Heart left ventricle (tissue), 16 donors: ENCODE data around the gene ARHGAP15. TPM values are rescaled to one million over a fixed set of nuclear protein-coding genes. Genes with fewer than 3 reads are reported as not detected.

ENCODE experiments used
- ATAC-seq, 4 donors: fragments of 200-7000 bp; cut with Tn5 transposase; one replicate each; pipeline ENCODE4 v1.9.1; 2020 to 2022; ENCODE audit warnings: moderate library complexity in 4 of 4, mild to moderate bottlenecking in 3 of 4, moderate number of reproducible peaks in 1 of 4
- DNase-seq, 5 donors: peaks; one replicate each; pipeline ENCODE4 v3.0.0-alpha.2; 2020
- H3K27ac ChIP-seq, 12 donors: fragments of 200-600 bp; sonication (generic) in 4 of 12; one replicate each; pipeline versions ENCODE4 v1.5.0 to v1.8.0; 2016 to 2022; ENCODE audit warnings: mild to moderate bottlenecking in 2 of 12
- H3K27me3 ChIP-seq, 9 donors: fragments of 200-600 bp; sonication (generic) in 2 of 9; one replicate each; pipeline versions ENCODE4 v1.5.1 to v1.8.0; 2016 to 2022; ENCODE audit warnings: mild to moderate bottlenecking in 3 of 9
- H3K36me3 ChIP-seq, 9 donors: fragments of 200-600 bp; sonication (generic) in 2 of 9; one replicate each; pipeline versions ENCODE4 v1.5.0 to v1.8.0; 2018 to 2022; ENCODE audit warnings: mild to moderate bottlenecking in 2 of 9
- H3K4me1 ChIP-seq, 12 donors: fragments of 200-600 bp; sonication (generic) in 4 of 12; one replicate each; pipeline versions ENCODE4 v1.5.0 to v1.8.0; 2016 to 2022; ENCODE audit warnings: mild to moderate bottlenecking in 3 of 12
- H3K4me3 ChIP-seq, 12 donors: fragments of 200-600 bp; sonication (generic) in 4 of 12; one replicate each; pipeline versions ENCODE4 v1.5.0 to v1.8.0; 2017 to 2022; ENCODE audit warnings: mild to moderate bottlenecking in 9 of 12, moderate library complexity in 4 of 12
- H3K9me3 ChIP-seq, 12 donors: fragments of 200-600 bp; sonication (generic) in 4 of 12; one replicate each; pipeline versions ENCODE4 v1.5.0 to v1.8.0; 2016 to 2022; ENCODE audit warnings: mild to moderate bottlenecking in 1 of 12
- POLR2A ChIP-seq, 2 donors: fragments of 450-650 bp; IDR thresholded peaks; one replicate each; pipeline ENCODE4 v1.6.1; 2017; ENCODE audit warnings: antibody characterized with exemption in 2 of 2, mild to moderate bottlenecking in 2 of 2, moderate library complexity in 2 of 2
- WGBS, 4 donors: extraction: QIAGEN DNeasy Blood & Tissue Kit in 2 of 4; methylation state at CpG; one replicate each; pipeline versions ENCODE4 v1.1.5 to v1.1.7; 2013 to 2018; 5-methylcytosine and 5-hydroxymethylcytosine counted together
- intact Hi-C, 10 donors: fragments of 100-400 bp; cut with DNase I; formaldehyde crosslinking; loops; one replicate each; pipeline versions ENCODE4 v1.11.1 to v1.14.2; 2022
- polyA plus RNA-seq, 2 donors: library from polyadenylated mRNA; stranded (reverse); fragments of 200-250 nt; gene quantifications; one replicate each; pipeline ENCODE4 v1.2.3, GENCODE V29; 2013
- total RNA-seq, 9 donors: library from RNA; depleted of rRNA in 2 of 9; stranded (reverse); fragments of >200 nt in 2 of 9; fragmentation: NEBNext Ultra II Directional in 3 of 9; extraction: Animal tissue kit (Norgen Biotek cat#: 25700) in 3 of 9; gene quantifications; one replicate each; pipeline versions ENCODE4 v1.1.0 to v1.2.4, GENCODE V29; 2016 to 2023
- TF ChIP-seq, protein P1 (sequence below), 12 donors: fragments of 200-600 bp; sonication (generic) in 4 of 12; IDR thresholded peaks; one replicate each; pipeline versions ENCODE4 v1.5.0 to v1.8.0; 2018 to 2022; ENCODE audit warnings: antibody characterized with exemption in 12 of 12, mild to moderate bottlenecking in 5 of 12
- donor health status: ischemic (EF 13 %, LVEDD 7.1; RV severe dilation, severe dysfunction).
- donor health status: healthy with polysubstance abuse.
- donor health status: DM: no; HTN: yes; CAD: no.
- donor health status: DM: no; HTN: no; CAD: no.
- donor health status: ischemic (EF 25% LVEDD 6.9; RV normal size, moderate dysfunction).
- donor health status: ischemic (EF 25% LVEDD 5.7; RV mildly dilated, moderate dysfunction).
- donor health status: healthy.
- donor health status: DM: yes; HTN: yes; CAD: no.
- donor health status: ischemic (EF 35%, LVEDD 5.7; RV mildly dilated, moderate dysfunction).
- donor health status: nonischemic (EF 11% LVEDD 7.7; RV severe dilation, severe dysfunction).
- donor health status: DM: yes; HTN: yes; CAD: no.
- donor health status: PGD.
- donor health status: ischemic (EF 29% LVEDD 5.4; RV normal size, mild dysfunction).
- donor health status: nonischemic (EF 23%, LVEDD 6.1; RV moderate dilation, normal function).

Gene ARHGAP15
- total and polyA plus RNA-seq, 11 donors = 1.3 to 8.7 (median 3.3) TPM

DNA sequence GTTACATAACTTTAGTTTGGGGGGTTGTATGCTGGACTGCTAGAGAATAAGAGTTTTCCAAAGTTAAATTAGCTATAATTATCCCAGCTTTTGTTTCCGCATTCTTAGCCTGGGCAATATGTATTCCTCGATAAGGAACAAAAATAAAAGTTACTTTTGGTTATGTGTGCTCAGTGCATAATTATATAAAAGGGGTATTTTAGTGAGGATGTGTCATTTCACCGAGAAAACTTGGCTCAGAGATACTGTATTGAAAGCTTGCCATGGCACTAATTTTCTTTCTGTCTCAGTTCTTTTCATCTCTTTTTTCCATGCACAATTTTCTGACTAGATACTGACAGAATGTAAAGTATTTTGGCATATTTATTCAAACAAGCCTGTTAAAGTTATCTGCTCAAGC is 28.2 kb downstream of the ARHGAP15 start:
- 72 to 79% (median 74%) methylated on average over 3 of the region's 3 CpGs for WGBS, 4 donors
- Histone ChIP-seq H3K4me1 (peaks cover 0 to 35% (median 0%) of the 10 kb centered on the region in 12 donors), H3K4me3 (no peak overlapping the region), H3K27me3 (no peaks in the 10 kb centered on the region), H3K27ac (no peak overlapping the region), H3K36me3 (no peaks in the 10 kb centered on the region), H3K9me3 (no peaks in the 10 kb centered on the region)
- no peak for TF ChIP-seq POLR2A (IDR thresholded peaks at IDR 0.05)
- TF ChIP-seq, protein P1, sequence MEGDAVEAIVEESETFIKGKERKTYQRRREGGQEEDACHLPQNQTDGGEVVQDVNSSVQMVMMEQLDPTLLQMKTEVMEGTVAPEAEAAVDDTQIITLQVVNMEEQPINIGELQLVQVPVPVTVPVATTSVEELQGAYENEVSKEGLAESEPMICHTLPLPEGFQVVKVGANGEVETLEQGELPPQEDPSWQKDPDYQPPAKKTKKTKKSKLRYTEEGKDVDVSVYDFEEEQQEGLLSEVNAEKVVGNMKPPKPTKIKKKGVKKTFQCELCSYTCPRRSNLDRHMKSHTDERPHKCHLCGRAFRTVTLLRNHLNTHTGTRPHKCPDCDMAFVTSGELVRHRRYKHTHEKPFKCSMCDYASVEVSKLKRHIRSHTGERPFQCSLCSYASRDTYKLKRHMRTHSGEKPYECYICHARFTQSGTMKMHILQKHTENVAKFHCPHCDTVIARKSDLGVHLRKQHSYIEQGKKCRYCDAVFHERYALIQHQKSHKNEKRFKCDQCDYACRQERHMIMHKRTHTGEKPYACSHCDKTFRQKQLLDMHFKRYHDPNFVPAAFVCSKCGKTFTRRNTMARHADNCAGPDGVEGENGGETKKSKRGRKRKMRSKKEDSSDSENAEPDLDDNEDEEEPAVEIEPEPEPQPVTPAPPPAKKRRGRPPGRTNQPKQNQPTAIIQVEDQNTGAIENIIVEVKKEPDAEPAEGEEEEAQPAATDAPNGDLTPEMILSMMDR (IDR thresholded peaks at IDR 0.05) = no peak
- no peak for ATAC-seq
- intact Hi-C loops = no loop called here
- DNase-seq = no peak

DNA sequence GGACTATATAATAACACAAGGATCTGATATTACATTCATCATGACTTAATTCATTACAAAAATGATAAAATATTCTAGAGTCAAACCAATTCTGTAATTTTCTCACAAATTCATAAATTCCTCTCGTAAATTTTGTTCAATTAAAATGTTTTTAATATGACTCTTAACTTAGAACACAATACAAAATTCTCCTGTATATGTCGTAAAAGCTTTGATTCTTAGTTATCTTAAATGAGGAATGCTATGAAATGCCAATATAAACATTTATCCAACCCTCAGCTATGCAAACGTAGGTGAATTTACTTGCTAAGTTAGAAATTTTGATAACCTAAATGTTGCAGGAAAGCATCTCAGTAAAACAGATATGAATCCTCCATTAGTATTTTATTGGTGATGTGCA is 28.9 kb downstream of the ARHGAP15 start:
- TF ChIP-seq POLR2A (IDR thresholded peaks at IDR 0.05) = no peak
- TF ChIP-seq, protein P1 (IDR thresholded peaks at IDR 0.05) = no peak
- H3K9me3 ChIP-seq = no peaks in the 10 kb centered on the region
- no peak for ATAC-seq
- WGBS, 4 donors = 61 to 65% (median 62%) methylated on average over 3 of the region's 3 CpGs
- H3K4me3 ChIP-seq = no peak overlapping the region
- no peaks in the 10 kb centered on the region for H3K36me3 ChIP-seq
- intact Hi-C loops = no loop called here
- no peaks in the 10 kb centered on the region for H3K27me3 ChIP-seq
- H3K27ac ChIP-seq = no peak overlapping the region
- H3K4me1 ChIP-seq = peaks cover 0 to 28% (median 0%) of the 10 kb centered on the region in 12 donors
- no peak for DNase-seq

DNA sequence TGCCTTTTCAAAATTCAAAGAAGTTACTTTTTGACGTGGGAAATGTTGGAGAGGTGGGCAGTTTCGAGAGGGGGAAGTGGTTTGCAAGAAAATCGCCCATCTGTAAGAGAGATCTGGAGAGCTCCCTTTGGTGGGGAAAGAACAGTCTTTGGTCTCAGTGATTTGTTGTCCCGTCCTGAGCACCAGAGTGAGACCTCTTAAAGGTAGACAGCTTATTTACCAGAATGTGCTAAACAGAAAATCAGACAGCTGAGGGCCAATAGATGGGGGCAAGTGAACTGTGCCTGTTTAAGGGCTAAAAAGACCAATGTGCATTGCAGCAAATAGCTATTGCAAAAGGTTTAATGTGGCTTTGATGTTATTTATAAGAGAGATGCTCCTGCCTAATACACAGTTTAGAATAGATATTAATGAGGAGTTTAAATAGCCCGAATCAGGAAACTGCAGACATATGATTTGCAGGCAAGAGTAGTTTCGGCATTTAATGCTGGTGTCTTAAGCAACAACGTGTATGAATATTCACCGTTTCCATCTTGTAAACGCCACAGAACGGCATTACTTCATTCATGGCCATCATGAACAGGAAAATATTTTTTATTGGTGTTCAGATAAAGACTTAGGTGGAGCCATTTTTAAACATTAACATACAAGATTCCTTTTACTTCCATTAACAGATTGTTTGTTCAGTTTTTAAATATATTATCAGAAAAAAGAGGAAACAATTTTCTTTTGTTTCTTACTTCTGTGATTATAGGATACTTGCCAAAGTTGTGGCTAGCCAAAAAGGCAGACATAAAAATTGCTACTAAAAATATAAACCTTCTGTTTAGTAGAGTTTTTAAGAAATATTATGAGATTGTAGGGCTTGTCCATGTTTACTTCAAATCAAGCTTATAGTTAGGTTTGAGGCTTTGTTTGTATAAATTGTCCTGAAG is 29.6 kb downstream of the ARHGAP15 start:
- WGBS, 4 donors = 56 to 62% (median 59%) methylated on average over 10 of the region's 10 CpGs
- Histone ChIP-seq H3K4me3 (peak overlapping the region in 1 of 12 donors; percentile 19), H3K9me3 (no peaks in the 10 kb centered on the region), H3K4me1 (peaks cover 0 to 24% (median 0%) of the 10 kb centered on the region in 12 donors), H3K27me3 (no peaks in the 10 kb centered on the region), H3K36me3 (no peaks in the 10 kb centered on the region), H3K27ac (peak overlapping the region in 1 of 12 donors; percentile 17)
- DNase-seq (no peak), ATAC-seq (no peak)
- TF ChIP-seq POLR2A (IDR thresholded peaks at IDR 0.05) = no peak
- TF ChIP-seq, protein P1 (IDR thresholded peaks at IDR 0.05) = no peak
- intact Hi-C loops = no loop called here

DNA sequence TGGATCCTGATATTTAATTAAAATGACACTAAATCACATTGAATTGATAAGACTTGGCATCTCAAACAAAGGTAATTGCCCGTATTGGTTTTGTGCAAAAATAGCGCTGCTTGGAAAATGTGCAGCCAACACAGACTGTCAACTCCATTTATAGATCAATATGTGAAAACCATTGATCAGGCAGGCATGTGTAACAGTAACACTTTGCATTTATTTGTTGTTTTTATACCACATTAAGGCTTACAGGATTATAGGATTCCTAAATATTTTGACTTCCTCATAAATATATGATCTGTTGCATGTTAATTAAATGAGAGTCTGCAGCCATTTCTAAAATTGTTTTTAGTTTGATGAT is 30.2 kb downstream of the ARHGAP15 start:
- Histone ChIP-seq H3K4me1 (peaks cover 0 to 26% (median 0%) of the 10 kb centered on the region in 12 donors), H3K27ac (peak overlapping the region in 1 of 12 donors; percentile 17), H3K4me3 (peak overlapping the region in 1 of 12 donors; percentile 19), H3K36me3 (no peaks in the 10 kb centered on the region), H3K27me3 (no peaks in the 10 kb centered on the region), H3K9me3 (no peaks in the 10 kb centered on the region)
- TF ChIP-seq POLR2A (IDR thresholded peaks at IDR 0.05) = no peak
- TF ChIP-seq, protein P1 (IDR thresholded peaks at IDR 0.05) = no peak
- WGBS, 4 donors = 72 to 86% (median 82%) methylated on average over 2 of the region's 2 CpGs
- DNase-seq = no peak
- intact Hi-C loops = no loop called here
- no peak for ATAC-seq
